Measurements from ENCODE around the gene UBL4B.
"Not testable (repeated sequence)": the region's sequence is repeated elsewhere in the genome, so short reads cannot be mapped to it uniquely, and the experiment has no call there.

Gene UBL4B, protein sequence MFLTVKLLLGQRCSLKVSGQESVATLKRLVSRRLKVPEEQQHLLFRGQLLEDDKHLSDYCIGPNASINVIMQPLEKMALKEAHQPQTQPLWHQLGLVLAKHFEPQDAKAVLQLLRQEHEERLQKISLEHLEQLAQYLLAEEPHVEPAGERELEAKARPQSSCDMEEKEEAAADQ
- 0 to 0.03 (median 0) reads per million in 18 experiments for total RNA-seq

DNA sequence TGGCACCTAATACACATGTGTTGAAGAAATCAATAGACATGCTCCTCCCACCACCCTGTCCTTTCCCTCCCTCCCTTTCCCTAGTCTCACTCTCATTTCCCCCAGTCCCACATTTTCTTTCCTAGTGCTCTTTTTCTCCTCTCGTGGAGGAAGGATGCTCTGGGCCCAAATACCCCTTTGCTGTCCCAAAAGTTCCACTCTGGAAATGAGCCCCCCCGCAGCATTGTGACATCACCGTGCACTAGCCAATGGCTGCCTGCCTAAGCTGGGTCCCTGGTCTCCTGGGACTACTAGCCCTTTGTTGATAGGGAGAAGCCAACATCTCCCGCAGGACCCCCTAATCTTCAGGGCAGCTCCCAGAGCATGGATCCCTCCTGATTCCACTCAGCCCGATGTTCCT lies at the start of gene UBL4B:
UBL4B (plus strand) TSS at position 301 of the 400 bp plus-strand sequence; CDS start at position 393, 92 bp downstream.
- no peak for DNase-seq

DNA sequence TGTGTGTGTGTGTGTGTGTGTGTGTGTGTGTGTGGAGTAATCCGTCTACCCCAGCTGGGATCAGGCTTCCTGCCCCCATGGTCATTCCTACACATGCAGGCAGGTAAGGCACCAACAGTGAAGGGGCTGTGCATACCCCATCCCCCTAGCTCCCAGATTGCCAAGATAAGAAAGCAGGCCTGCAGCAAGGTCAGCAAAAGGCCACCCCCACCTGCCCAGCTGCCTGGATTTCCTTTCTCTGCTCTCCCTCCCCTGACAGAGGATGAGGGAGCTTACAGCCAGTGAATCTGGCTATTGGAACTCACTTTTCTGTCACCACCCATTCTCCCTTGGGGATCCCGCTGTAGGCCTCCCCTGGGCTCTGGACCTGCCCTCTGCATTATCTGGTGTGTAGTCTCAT lies 49.6 kb upstream of the UBL4B start:
- no peak for DNase-seq

DNA sequence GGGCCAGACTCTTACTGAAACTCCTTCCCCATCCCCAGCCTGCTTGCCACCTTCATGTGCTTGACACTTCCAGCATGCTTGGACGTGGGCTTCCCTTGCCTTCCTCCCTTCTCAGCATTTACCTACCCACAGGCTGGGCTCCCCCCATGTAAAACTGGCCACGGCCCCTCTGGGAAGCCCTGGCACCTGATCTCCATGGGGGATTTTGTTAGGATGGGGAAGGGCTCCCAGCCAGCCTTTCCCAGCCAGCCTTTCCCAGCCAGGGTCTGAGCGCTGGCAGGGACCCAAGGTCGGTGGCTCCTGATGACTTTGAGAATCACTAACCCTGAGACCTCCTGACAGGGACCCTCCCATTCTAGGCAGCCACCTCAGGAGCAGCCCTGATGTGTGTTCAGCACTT lies 48.5 kb upstream of the UBL4B start:
- no peak for DNase-seq

DNA sequence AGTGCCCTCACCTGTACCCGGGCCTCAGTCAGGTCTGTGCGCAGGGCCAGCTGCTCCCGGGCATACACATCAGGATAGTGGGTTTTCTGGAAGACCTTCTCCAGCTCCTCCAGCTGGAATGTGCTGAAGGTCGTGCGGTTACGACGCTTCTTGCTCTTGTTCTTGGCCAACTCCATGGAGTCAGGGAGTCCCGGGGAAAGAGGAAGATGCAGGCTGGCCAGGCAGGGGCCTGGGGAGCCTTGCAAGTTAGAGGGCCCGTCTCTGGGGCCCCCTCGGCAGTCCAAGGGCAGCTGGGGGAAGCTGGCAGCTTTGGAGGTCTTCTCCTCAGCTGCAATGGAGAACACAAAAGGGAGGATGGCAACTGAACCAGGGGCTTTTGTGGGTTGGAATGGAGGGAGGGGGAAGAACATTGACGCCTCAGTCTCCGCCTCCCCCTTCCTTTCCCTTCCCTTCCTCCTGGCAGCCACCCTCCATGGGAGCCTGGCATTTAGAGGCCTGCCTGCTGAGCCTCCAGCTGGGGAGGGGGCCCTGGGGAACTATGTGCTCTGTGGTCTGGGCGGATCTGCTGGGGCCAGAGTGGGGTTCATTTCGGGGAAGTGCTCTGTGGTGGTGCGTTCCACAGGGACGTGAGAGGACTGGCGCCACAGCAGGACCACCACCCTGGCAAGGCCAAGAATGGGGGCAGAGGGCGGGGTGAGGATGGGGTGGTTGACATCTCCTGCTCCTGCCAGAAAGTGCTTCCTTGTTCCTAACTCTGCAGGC lies 47.5 kb upstream of the UBL4B start:
- no peak for DNase-seq

DNA sequence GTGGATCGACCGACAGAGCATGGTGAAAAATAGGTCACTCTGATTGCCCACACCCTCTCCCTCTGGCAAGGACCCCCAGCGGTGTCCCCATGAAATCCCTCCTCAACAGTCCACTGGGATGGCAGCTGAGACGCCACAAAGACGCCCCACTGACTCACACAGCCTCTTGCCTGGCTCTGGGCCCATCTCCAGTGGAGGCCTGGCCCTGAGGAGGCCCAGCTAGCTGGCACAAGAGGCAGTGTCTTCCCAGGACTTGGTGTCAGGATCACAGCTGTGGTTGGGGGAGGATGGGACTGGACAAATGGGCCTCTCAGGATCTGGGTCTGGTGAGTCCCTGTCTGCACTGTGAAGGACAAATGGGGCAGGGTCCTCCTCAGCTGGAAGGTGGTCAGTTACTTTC lies 46.4 kb upstream of the UBL4B start:
- DNase-seq = no peak

DNA sequence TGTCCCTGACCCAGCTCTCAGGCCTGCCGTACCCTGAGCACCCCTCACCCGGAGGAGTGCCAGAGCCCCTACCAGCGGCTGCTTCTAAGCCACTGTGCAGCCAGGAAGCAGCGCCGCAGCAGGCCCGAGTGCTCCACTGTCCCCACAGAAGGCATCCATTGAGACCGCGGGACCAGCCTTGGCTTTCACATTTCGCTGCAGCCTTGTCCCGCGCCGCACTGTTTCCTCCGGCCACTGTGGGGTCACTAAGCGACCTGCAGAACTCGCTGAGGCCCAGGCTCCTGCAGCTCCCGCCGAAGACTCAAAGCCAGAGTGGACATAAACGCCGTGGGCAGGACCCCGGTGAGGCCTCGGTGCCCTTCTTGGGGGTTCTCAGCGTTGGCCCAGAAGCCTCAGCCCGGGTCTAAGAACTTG lies 44.8 kb upstream of the UBL4B start:
- DNase-seq = no peak

DNA sequence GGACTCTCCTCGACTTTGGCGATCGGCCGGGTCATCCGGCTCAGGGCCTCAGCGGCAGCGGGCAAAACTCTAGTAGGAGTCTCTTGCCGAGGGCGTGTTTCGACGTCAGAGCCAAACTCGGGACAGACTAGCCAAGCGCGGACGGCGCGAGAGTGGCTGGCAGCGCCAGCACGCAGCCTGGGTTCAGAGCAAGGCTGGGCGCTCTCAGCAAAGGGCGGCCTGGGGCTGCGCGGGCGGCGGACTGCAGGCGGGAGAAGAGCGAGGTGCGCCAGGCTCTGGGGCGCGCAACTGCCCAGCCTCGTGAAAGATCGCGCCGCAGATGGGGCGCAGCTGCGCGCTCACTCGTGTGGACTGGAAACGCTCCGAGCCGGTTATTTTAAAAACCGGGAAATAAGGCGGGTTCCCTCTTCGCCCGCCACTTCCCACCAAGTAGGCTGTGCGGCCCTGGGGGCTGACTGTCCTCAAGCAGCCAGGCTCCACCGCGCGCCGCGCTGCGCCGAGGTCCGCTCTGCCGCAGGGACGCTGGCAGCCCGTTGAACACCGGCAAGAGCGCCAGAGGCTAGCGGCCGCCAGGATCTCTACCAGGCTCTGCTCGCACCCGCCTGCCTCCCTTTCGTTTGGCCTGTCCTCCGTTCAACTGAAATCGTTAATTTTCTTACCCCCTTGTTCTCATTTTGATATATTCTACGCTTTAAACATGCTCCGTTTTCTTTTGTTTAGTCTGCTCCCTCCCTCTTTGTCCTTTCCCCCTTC lies 44.2 kb upstream of the UBL4B start:
- peak in 1 of 2 donors; percentile 29 for DNase-seq

DNA sequence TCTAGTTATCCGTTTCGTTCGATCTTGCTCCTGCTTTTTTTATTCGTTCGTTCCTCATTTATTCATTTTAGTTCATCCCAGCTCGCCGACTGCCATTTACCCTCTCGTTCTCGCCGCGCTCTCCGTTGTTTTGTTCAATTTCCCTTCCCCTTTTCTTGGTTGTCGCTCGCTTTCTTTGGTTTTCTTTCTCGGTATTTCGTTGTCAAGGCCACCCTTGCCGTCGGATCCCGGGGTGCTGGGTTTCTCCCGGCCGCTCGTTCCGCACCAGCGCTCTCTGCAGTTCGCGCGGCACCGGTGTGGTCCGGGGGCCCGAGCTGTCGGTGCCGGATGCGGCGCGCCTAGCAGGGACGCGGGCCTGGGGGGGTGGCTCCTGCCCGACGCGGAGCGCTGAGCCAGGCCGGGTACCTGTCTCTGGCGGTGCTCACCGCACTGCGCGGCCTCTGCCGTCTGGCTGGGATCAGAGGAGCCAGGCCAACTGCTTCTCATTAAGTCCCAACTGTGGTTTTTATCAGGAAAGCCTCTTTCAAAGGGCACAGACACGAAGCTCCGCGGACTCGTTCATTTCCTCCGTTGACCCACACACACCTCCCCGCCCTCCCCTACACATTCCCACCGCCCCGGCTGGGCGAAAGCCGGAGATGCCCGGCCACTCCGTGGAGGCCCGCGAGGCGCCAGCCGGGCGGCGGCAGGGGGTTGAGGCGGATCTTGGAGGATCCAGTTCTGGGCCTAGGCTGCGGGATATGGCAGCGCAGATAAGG lies 43.4 kb upstream of the UBL4B start:
- DNase-seq = peak in 1 of 2 donors; percentile 13

DNA sequence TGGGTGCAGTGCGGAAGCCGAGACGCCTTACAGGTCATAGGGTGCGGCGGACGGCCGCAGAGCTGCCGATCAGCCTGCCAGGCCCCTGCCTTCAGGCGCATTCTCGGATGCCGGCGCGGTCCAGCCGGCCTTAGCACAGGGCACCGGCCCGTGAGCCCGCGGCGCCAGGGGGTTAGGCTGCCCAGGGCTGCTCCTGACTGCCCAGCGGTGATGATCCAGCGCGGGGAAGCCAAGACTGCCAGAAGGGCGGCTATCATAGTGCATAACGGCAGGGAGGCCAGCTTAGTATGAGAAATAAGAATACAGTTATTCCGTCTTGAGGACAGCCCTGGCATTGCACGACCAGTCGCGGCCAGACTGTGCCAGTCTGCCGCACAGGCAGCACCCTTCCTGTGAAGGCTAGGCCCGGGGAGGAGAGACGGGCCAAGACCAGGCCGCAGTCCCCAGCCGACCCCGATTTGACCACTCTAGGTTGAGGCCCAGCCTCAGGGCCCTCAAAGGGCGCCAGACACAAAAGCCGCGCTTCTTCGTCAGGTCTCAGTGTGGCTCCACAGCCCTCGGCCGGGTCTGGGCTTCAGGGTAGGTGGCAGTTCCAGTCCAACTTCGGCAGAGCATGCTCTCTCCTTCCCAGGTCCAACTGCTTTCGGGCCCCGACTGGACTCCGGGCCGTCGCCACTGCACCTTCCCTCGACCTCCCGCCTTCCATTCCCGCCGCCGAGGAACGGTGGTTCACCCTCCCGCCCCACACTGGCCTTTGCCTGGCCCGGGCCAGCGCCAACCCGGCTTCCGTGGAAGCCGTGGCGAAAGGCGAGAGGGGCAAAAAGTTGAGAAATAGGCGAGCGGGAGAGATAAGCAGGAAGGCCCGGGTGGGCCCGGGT lies 42.6 kb upstream of the UBL4B start:
- no peak for DNase-seq

DNA sequence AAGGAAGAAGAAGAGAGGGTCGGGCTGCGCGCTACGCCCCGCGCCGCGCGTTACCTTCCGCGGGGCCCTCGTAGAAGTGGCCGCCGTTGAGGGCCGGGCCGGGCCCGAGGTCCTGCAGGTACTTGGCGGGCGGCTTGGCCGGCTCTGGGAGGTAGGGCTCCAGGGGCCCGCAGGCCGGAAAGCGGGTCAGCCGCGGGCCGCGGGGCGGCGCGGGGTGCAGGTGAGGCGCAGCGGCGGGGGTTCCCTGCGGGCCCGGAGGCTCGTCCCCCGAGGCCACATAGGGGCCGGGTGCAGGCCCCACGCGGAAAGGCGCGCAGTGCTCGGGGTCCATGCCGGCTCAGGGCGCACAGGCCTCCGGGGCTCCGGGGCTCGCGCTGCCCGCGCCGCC lies 42.0 kb upstream of the UBL4B start:
- DNase-seq = no peak

DNA sequence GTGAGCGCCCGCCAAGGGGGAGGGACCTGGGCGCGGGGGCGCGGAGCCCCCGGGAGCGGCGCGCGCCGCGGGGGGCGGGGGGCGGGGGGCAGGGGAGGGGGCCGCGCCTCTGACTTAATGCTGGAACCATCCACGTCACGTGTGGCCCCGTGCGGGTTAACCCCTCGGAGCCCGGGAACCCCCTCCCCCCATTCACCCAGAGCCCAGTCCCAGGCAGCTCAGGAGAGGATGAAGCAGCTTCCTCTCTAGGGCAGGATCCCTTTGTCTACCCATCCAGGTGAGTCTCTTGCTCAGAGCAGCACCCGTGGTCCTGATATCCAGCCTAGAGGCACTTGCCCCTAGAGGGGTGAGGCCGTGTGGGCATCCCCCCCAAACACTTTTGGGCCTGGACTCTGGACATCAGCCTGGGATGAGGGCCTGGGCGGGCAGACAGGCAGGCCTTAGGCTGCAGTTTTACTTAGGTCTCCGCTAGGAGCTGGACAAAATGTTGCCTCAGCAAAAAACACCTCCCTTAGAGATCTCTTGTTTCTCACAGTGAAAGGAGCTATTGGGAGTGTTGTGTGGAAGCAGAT lies 41.5 kb upstream of the UBL4B start, which contains the start of gene ALX3:
ALX3 (minus strand) TSS at position 2 of the 572 bp plus-strand sequence. CDS start 60 bp downstream, outside the sequence.
- no peak for DNase-seq

DNA sequence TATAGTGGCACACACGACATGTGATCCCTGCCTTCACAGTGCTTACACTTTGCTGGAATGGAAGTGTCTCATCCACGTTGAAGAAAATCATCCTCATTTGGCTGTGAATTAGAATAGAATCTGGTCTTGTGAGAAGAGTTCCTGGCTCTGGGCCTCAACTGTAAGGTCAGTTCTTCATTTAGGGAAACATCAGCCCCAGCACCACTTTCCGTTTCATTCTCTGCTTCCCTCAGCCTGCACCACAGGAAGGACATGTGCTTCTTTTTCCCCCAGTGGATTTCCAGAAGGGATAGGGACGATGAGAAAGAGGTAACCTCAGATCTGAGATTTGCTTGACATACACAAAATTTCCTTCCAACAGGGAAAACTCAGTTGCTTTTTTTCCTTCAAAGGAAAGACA lies 38.1 kb upstream of the UBL4B start:
- DNase-seq = peak in 1 of 2 donors; percentile 23

DNA sequence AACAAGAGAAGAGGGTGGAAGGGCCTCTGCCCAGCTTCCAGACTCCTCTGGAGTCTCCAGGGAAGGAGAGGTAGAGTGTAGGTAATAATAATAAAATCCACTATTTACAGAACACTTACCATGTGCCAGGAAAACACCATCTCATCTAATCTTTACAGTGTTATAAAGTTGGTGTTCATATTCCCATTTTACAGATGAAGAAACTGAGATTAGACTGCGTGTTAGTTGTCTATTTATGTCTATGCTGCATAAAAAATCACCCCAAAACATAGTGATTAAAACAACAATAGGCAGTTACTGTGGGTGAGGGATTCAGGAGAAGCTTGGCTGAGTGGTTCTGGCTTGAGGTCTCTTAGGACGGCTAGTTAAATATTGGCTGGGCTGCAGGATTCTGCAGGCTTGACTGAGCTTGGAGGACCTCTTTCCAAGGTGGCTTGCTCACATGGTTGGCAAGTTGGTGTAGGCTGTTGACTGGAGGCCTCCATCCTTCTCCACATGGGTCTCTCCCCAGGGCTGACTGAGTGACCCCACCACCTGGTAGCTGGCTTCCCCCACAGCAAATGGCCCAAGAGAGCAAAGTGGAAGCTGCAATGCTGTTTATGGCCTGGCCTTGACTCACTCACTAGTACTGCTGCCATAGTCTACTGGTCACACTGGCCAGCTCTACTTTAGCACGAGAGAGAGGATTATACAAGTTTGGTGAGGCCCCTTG lies 35.3 kb upstream of the UBL4B start:
- no peak for DNase-seq

DNA sequence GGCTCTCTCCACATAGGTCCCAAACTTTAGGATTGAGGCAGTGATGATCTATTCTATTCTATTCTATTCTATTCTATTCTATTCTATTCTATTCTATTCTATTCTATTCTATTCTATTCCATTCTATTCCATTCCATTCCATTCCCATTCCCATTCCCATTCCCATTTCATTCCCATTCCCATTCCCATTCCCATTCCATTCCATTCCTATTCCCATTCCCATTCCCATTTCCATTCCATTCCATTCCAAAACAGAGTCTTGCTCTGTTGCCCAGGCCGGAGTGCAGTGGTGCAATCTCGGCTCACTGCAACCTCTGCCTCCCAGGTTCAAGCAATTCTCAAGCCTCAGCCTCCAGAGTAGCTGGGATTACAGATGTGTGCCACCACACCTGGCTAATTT lies 32.2 kb upstream of the UBL4B start:
- not testable (repeated sequence) for DNase-seq

DNA sequence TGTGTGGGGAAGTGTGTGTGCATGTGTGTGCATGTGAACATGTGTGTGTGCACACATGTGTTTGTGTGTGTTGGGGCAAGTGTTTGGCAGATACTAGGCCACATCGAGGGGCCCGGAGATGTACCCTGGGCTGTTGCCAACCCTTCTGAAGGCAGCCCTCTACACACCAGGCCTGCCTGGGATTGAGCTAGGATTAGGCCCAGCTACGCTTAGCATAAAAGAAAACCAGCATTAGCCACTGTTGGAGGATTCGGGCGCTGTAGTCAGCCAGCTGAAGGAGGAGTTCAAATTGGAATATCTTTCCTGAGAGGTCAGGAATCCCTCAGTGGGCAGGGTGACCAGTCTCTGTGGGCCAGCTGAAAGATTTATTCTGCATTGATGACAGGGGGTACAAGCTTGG lies 31.2 kb upstream of the UBL4B start:
- no peak for DNase-seq

DNA sequence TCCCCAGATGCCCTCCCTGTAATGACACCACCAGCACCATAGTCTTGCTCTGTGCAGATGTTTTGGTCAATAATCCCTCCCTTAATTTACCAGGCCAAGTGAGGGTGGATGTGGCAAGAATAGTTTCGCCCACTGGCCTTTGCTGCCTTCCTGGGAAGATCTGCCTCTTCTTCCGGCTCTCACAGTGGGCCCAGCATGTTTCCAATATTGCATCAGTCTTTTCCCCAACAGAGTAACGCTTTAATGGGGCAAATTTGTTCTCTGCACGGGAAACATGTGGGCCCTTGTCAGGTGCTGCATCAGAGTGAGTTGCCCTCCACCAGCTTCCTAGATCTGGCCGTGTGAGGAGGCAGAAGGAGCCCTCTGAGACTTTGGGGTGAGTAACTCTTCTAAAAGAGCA lies 29.8 kb upstream of the UBL4B start:
- no peak for DNase-seq

DNA sequence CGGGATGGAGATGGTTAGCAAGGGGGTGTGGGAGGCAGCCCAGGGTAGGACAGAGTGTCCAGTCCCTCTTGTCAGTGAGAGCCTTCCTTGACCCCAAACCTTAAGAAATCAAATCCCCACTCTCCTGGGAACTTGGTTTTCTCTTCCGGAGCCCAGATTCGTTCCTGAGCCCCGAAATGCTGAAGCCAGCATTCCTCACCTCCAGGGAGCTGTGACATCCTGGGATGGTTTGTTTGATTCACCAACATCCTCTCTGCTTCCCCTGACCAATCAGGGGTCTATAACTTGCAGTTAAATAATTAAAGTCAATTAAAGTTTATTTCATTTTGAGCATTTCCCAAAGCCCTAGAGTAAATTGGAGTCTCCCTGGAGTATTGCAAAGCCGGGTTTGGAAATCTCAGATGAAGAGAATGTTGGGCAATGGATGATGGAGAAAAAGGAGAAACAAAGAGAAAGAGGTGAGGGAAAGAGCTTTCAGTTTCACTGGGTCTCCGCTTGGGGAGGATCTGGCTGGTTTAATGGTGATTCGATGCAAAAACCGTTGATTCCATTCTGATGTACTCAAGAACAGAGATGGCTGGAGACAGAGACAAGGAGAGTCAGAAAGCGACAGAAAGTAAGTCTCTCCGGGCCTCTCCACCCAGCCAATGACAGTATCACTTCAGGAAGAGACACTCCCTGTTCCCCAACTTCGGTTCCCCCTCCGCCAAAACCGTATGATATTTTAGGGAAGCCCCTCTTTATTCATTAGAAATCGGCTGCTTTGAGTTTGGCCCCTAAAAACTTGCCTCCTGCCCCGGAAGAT lies 29.0 kb upstream of the UBL4B start:
- peak in 1 of 2 donors; percentile 22 for DNase-seq

DNA sequence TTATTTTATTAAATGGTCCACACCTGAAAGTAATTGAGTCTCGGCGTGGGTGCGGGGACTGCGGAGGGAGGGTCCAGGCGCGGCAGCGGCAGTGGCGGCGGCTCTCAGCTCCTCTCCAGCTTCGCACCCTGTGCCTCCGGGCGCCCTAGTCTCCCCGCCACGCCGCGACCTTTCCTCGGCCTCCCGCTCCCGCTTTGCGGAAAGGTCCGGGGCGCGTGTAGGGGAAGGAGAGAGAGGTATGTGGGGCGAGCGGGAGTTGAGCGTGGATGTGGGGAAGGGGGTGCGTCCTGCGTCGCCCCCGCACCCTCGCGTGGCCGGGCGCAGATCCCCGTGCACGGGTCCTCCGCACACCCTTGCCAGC lies 28.4 kb upstream of the UBL4B start:
- no peak for DNase-seq

DNA sequence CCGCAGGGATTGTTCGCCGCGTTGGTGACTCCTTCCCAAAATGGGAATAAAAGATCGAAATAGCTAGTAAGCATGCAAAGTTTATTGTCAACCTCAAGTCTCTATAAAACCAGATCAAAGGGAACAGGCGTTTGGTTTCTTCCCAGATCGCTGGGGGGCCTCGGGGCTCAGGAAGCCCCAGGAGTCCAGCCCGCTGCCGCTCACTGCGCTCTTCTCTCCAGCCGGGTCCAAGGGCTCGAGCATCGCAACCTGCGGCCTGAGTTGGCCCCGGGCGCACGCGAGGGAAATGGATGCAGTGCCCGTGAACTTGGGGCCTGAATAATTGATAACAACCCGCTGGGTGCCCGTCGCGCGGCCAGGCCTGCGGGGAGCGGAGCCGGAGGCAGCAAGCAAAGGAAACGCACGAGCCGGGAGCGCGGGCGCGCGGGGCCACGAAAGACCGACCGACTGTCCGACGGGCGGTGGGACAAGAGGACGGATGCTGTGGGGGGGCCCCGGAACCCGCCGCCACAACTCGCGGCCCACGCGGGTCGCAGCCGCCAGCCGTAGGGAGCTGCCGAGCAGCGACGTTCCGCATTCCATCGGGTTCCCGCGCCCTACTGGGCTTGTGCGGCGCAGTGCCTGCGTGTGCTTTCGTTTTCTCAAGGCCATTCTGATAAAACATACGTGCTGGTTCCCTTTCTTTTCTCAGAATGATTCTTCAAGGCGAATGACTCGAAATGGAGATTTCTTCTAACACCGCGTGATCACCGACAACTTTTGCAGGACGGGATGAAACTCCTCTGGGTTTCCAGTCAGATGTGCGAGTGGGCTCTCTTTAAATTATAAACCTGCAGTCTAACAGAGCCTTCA lies 27.8 kb upstream of the UBL4B start:
- peak; percentile 67 to 75 for DNase-seq

Data from inflammatory macrophage (primary cell).